Dedifferentiated amniotic fluid mesenchymal stem cell (primary cell): ENCODE results near the gene ACAD11.
"Not testable (repeated sequence)": the region's sequence is repeated elsewhere in the genome, so short reads cannot be mapped to it uniquely, and the experiment has no call there.

ENCODE experiments used
- DNase-seq: peaks from one replicate; pipeline ENCODE4 v3.0.0-alpha.2; 2016; ENCODE audit errors: extremely low spot score

ACAD11 gene

DNA sequence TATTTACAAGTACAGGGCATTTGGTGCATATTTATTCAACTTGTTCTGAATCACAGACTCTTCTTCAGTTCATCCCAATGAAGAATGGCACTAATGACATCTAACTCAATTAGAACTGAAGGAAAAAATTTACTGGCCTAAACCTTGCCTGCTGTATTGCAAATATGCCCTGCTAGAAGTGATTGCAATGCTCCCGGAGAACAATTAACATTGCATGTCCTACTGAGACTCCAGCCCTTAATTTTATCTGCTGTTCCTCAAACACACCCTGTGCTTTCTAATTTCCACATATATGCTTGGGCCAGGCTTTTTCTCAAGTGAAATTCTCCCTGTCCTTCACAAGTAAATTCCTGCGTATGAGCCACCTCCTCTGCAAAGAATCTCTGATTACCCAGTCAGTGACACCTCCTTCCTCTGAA lies 54.2 kb downstream of the ACAD11 start:
- no peak for DNase-seq

- DNase-seq, result not testable (repeated sequence)
Observed at GRCh38 chr3:132600614-132601013, 59.0 kb downstream of the ACAD11 start.

DNA sequence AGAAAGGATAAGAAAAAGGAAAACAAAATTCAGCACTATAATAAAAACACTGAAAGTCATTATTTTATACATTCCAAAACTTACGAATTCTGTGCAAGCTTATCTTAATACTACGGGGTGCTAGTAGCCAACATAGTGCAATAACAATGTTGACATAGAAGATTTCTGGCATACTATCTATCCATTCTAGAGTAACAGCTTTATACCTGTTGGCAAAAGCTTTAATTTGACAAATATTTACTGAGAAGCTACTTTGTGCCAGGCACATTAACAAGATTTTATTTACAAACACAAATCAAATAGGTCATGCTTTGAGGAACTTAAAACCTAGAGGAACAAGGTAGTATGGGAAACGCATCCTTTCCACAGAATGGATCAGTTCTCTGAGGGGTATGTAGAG lies 61.4 kb downstream of the ACAD11 start:
- no peak for DNase-seq

- DNase-seq, result no peak
Observed at GRCh38 chr3:132597660-132598059, 61.9 kb downstream of the ACAD11 start.

- DNase-seq, result no peak
Observed at GRCh38 chr3:132596816-132597433, 62.7 kb downstream of the ACAD11 start, which contains the start of gene ACKR4. Gene ACKR4 (plus strand): TSS chr3:132597270. CDS start chr3:132600398, 3,128 bp downstream.

DNA sequence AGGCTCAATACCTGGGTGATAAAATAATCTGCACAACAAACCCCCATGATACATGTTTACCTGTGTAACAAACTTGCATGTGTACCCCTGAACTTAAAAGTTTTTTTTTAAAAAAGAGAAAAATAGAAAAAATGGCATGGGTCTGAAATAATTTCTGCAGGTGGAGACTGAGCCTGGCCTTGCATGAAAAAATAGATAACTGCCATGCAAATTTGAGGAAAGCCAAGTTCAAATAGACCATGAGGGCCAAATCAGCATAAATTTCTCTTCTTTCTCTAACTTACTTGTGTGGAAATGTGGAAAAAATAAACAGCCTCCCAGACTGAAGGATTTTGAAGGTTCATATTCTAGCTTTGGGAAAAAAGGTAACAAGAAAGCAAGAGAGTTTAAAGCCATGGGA lies 63.3 kb downstream of the ACAD11 start:
- no peak for DNase-seq

DNA sequence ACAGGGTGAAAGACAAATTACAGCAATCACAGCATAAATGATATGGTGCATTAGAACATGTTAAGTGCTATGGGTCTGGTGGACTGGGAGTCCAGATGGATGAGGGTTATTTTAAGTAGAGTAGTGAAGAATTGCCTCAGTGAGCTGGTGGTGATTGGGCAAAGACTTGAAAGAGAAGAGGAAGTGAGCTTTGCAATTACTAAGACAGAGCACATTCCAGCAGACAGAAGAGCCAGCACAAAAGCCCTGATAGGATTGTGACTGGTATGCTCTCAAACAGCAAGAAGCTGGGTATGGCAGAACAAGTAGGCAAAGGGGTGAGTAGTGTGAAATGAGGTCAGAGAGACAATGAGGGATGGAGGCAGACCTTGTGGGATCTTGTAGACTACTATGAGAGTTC lies 64.6 kb downstream of the ACAD11 start:
- peak; percentile 58 for DNase-seq

GRCh38 chr3:132594498-132594897 lies 65.1 kb downstream of the ACAD11 start:
- DNase-seq, result no peak

GRCh38 chr3:132593947-132594323 lies 65.7 kb downstream of the ACAD11 start:
- peak; percentile 75 for DNase-seq

DNA sequence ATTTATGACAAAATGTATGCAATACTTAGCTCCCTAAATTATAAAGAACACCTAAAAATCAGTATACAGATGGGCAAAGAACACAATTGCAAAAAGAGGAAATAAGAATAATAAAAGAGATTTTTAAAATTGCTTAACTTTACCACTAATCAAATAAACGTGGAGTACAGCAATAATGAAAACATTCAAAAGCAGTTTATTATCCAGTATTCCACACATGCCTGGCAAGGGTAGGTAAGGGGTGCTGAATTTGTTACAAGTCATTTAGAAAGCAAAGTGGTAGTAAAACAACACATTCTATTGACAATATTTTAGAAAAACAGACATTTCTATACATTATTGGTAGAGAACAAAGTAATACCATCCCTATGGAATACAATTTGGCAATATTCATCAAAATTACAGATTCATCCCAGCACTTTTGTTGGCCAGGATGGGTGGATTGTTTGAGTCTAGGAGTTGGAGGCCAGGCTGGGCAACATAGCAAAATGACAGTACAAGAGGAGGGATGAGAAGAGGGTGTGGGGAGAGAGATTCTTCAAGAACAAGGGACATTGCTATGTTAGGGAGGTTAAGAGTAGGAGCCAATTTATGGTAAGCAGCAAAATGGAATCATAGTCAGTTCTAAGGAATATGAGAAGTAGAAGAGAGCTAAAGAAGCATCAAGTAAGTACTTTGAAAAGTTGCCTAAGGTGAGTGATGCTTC lies 66.2 kb downstream of the ACAD11 start:
- DNase-seq, result no peak

DNA sequence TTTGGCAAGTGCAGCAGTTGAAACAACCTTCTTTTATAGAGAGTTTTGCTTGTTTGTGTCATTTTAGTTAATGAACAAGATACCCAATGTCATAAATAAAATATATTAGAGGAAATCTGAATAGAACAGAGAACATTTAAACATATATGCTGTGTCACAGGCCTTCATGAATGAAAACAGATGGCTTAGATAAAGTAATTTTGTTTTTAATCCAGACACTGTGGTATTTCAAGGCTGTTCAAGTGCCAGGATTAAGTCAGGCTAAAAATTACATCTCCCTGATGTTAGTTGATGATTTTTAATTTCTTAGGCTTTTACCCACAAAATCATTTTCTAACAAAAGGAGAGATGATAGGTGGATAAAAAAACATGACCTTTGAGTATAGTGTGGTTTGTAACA lies 67.4 kb downstream of the ACAD11 start:
- DNase-seq, result no peak

- no peak for DNase-seq
Observed at GRCh38 chr3:132587401-132587800, 72.2 kb downstream of the ACAD11 start.

DNA sequence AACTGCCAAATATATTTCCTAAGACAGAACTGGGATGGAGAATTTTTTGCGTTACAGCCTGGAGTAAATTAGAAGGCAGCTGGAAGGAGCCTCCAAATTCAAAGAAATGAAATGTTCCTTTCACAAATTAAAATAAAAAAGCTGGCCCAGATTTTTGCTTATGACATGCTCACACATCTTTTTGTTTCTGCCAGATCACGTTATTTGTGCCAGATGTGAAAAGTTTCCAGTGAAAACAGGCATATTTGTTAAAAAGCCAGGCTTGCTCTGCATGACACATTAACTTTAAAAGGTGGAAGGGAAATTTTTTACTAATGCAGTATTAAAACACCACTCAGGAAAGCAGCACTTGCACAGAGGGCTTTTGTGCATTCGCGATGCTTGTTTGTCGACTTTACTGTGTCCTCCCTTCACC lies 85.8 kb downstream of the ACAD11 start:
- DNase-seq, result peak; percentile 35

DNA sequence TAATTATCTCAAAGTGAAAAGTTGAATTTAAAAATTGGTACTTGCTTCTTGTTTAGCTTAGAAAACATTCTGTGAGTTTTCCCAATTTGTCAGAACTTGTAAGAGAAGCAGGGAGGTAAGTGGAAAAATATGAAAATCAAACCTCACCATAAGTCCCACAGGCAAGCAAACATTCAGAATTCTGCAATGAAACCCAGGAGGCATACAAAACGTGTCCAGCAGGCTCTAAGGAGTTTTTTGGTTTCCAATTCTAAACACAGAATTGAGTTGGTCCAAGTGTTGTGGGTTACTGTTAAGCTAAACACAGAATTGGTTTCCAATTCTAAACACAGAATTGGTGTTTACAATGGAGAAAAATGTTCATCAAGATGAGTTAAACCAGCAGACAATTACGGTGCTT lies 89.6 kb downstream of the ACAD11 start:
- DNase-seq, result no peak

DNA sequence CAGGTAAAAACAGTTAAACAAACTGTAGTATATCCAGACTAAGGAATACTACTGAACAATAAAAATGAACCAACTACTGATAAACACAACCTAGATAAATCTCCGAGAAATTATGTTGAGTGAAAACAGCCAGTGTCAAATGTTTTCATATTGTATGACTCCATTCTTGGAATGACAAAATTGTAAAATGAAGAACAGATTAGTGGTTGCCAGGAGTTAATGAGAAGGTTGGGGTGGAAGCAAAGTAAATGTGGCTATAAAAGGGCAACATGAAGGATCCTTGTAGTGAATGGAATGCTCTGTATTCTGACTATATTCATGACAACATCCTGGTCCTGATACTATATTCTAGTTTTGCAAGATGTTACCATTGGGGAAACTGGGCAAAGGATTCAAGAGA lies 90.0 kb downstream of the ACAD11 start:
- peak; percentile 40 for DNase-seq

DNA sequence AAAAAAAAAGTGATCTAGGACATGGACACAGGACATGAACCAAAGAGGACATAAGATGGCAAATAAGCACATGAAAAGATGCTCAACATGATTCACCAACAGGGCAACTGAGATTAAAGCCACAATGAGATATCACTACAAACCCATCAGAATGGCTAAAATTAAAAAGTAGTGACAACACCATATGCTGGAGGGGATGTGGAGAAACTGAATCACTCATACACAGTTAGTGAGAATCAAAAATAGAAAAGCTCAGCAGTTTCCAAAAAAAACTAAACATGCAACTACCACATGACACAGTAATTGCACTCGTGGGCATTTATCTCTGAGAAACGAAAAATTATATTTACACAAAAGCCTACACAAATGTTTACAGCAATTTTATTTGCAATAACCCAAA lies 90.5 kb downstream of the ACAD11 start:
- DNase-seq, result peak; percentile 46

- DNase-seq, result no peak
Observed at GRCh38 chr3:132568422-132568821, 91.2 kb downstream of the ACAD11 start.

GRCh38 chr3:132564070-132564465 lies 95.5 kb downstream of the ACAD11 start:
- no peak for DNase-seq

- no peak for DNase-seq
Observed at GRCh38 chr3:132563420-132564069, 96.1 kb downstream of the ACAD11 start.

DNA sequence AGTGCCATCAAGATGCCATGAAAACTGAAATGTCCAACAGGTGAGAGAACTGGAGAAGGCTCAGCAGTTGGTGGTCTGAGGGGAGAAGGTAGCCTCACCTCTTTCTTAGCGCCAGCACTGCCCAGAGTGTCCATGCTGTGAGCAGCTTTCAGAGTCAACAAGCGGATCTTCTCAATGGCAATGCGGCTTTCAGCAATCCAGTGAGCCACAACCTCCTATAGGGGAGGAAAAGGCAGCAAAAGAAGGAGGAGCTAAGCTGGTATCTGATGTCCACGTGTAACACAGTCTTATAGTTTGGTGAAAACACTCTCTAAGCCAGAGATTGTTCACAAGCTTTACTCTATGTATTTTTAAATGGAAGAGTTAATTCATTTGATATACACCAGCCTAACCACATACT lies 98.6 kb downstream of the ACAD11 start:
- no peak for DNase-seq

DNA sequence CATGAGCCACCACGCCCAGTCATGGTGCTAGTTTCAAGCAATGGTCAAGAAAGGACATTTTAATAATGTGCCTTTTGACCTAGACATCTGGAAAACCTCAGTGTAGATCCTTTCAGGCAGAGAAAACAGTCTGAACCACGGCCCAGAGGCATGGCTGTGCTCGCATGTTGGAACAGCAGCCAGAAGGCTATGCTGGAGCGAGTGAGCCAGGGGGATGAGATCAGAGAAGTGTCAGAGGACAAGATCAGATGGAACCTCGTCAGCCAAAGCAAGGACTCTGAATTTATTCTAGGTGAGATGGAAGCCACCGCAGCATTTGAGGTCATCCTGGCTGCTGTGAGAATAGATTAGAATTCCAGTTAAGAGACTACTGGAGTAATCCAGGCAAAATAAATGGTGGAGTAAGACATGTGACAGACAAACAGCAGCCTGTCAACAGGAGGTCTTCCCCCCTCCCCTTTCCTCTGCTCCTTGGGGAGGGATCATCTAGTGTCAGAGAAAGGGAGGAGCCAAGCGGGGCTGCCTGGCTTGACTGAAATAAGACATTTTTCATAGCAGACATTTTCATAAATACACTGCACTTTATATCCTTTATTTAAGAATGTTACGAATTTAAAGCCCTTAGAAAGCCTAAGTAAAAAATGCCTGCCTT lies 103.0 kb downstream of the ACAD11 start:
- no peak for DNase-seq

- DNase-seq, result not testable (repeated sequence)
Observed at GRCh38 chr3:132556036-132556386, 103.6 kb downstream of the ACAD11 start.
